T-helper 2 cell (primary cell): ENCODE results near the gene PCBP3.
A peak's percentile ranks its signal among the peaks of the same experiment; 100 is the strongest.

Source experiments
- DNase-seq, 5 experiments: peaks; one replicate each; pipeline versions ENCODE4 v3.0.0 to v3.0.0-alpha.2; 2012 to 2022

PCBP3 gene

DNA sequence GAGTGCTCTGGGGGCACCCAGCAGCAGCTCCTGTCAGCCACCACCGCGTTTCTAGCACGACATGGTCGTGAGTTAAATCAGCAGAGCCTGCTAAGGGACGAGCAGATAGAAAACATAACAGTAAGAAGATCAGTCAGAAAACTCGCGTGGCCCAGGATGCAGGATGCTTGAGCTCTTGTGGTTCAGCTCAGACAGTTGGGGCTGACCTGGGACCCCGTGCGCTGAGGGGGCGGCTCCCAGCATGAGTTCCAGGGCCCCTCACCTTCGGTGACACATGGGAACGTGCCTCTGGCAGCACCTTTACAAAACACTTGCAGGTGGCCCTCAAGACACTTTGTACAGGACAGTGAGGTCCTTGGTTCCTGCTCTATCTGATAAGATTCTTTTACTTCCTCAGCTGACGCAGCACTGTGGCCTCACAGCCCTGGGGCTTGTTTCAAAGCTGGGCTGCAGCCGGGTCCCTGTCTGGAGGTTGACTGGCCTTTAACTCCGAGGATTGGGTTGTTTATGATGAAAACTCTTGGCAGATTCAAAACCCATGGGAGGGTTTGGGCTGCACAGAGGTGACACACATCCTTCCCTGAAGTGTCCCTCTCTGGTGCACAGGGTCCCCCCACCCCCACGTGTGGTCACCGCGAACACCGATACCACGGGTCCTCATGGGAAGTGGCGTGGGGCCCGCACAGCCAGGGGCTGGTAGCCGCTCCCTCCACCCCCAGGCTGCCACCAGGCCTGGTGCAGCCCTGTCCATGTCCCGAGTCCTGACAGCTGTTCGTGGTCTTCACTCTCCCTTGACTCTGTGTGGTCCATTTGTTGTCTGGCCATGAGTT lies 272.7 kb downstream of the PCBP3 start:
- DNase-seq, result no peak

DNA sequence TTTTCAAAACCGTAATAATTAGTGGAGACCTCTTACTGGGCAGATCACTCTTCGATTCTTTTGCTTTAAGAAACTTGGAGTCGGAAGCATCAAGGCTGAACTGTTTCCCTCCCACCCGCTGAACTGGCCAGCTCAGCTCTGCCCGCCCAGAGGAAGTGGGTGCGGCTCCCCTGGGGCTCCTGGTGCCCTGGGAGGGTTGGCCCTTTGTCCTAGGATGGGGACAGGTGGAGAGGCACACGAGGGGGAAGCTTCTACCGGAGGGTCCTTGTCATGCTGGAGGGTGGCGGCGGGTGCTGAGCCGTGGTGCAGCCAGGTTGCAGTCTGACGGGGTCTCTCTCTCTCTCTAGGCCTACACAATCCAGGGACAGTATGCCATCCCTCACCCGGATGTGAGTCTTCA lies 273.7 kb downstream of the PCBP3 start:
- no peak for DNase-seq

DNA sequence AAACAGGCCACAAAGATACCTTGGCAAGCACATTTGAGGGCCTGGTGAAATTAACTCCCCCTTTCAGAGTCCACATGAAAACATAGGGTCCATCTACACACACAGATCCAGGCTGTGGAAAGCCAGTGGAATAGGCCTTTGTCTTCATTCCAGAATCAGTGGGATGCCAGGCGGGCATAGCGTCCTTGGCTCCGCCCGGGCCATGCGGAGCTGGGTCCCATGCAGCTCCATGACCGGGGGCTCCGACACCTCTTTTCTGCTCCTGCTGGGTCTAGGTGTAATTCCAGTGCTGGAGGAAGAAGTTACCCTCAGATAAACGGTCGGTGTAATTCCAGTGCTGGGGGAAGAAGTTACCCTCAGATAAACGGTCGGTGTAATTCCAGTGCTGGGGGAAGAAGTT lies 274.5 kb downstream of the PCBP3 start:
- no peak for DNase-seq

DNA sequence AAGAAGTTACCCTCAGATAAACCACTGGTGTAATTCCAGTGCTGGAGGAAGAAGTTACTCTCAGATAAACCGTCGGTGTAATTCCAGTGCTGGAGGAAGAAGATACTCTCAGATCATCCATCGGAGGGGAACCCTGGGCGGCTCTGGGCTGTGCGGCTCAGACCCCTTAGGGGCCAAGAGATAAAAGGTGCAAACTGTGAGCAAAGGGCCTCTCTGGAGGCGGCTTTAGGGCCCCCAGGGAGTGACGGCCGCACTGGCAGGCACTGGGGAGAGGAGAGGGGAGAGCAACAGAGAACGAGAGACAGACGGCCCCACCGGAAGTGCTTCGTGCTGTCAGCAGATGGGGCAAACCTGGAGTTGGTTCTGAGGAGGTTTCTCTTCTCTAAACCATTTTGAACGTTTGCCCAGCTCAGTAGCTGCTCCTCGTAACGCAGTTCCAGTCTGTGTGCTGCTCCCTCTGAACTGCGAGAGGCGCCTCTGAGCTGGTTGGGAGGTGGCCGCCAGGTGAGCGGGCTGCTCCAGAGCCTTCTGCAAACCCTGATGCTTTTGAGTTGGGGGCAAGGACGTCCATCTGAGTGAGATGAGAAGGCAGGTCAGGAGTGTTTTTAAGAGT lies 275.4 kb downstream of the PCBP3 start:
- DNase-seq, result no peak

DNA sequence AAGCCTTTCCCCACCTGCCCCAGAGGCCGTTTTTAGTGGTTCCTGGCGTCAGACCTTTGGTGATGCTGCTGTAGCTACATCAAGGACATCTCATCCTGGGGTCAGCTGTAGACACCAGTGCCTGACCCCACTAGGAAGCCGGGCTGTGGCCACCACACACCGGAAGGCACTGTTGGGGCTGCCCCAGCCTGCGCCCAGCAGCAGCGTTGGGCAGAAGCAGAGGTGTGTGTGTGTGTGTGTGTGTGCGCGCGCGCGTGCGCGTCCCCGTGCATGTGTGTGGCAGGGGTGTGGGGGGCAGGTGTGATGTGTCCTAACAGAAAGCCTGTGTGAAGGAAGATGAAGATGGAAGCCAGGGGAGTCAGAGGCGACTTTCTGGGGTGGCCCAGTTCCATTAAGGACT lies 276.1 kb downstream of the PCBP3 start:
- no peak for DNase-seq

DNA sequence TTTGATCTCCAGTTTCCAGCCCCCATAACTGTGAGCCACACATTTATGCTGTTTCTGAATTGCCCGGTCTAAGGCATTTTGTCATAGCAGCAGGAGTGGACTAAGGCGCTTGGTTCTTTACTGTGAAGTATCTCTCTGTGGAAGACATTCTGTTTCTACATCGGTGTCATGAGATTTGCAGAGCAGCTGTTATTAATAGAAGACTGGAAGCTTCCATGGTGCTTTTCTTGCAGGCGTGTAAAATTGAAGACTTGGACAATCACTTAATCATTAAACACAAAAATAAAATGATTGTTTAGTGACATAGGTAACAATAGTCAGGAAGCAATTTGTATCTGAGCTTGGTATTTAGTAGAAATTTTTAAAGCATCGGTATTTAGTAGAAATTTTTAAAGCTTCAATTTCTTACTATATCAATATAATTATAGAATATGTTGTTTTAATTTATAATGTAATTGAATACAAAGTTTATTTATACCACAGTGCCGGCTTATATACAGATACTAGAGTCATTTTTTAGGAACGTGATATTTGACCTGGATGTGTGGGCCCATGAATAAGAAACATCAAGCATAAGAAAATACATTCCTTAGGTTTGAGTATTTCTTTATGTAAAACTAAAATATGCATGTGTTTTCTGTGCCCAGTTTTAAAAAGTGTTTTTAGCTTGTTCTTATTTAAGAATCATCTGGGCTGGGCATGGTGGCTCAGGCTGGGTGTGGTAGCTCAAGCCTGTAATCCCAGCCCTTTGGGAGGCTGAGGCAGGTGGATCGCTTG lies 277.5 kb downstream of the PCBP3 start:
- DNase-seq, result no peak

DNA sequence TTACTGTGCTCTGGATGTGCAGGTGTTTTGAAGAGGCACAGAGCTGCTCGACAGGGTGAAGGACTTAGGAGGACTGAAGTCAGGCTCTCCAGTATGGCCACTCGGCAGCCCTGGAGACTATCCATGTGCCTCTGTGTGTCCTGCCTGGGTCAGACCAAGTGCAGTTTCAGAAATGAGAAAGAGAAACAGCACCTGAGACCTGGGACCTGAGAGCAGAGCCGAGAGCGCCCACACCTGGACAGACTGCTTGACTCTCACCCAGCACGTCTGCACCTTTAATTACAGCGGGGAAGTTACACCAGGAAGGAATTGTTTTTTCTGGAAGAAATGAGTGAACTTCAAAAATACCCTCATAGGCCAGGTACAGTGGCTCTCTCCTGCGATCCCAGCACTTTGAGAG lies 278.4 kb downstream of the PCBP3 start:
- no peak for DNase-seq

DNA sequence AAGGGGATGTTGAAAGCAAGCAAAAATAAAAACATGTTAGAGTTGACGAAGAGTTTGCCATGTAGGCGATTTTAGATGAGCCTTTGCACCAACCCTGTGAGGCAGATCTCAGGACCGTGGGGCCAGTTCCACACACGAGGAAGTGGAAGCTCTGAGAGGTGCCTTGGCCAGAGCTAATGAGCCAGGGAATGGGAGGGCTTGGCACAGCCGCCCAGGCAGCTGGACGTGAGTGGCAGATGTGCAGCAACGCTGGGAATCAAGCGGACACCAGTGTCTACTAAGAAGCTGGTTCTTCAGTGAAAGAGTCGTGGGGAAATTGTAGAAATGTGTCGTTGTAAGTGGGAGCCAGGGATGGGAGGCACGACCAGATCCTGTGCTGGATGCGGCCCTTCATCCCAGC lies 279.1 kb downstream of the PCBP3 start:
- DNase-seq, result no peak

DNA sequence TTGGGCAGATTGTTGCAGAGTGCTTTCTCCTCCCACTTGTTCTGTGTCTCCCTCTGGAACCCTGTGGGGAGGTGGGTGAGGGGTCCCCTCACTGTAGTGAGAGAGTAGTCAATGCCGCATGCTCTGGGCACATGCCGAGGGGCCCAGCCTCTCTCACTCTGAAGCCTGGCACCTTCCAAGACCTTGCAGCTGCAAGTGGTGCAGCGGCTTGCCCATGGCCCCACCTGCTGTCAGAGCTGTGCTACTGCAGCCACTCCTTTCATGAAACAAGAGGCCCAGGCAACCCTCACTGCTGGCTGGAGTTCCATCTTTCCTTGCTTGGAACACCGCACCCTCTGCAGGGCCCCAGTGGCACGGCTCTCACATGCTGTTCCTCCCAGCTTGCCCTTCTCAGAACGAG lies 279.6 kb downstream of the PCBP3 start:
- peak; percentile 32 to 57 (median 50) for DNase-seq

DNA sequence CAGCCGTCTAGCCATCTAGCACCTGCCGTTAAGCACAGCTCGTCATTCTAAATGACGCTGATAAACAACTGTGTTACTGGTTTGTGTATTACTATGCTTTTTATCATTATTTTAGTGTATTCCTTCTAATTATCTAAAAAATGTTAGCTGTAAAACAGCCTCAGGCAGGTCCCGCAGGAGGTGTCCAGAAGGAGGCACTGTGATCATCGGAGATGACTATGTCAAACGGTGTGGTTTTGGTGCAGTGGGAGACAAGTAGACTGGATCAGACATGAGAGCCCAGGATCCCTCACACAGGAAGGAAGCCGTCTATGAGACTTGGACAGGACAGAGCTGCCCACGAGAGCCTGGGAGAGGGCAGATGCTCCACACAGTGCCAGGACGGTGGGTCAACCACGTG lies 282.8 kb downstream of the PCBP3 start:
- DNase-seq, result no peak

DNA sequence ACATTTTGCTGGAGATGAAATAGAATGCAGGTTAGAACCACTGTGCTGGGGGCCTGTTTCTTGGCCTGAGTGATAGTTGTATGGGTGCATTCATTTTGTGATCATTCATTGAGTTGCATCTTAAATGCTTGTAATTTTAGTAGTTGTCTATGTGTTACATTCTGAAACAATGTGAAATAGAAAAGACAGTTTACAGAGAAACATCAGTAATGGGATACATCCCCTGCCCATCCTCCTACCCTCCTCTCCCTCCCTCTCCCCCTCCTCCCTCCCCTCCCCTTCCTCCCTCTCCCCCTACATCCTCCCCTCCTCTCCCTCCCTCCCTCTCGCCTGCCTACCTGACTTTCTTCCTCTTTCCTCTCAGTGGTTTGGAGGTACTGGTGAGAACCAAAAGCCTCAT lies 283.5 kb downstream of the PCBP3 start:
- DNase-seq, result no peak

DNA sequence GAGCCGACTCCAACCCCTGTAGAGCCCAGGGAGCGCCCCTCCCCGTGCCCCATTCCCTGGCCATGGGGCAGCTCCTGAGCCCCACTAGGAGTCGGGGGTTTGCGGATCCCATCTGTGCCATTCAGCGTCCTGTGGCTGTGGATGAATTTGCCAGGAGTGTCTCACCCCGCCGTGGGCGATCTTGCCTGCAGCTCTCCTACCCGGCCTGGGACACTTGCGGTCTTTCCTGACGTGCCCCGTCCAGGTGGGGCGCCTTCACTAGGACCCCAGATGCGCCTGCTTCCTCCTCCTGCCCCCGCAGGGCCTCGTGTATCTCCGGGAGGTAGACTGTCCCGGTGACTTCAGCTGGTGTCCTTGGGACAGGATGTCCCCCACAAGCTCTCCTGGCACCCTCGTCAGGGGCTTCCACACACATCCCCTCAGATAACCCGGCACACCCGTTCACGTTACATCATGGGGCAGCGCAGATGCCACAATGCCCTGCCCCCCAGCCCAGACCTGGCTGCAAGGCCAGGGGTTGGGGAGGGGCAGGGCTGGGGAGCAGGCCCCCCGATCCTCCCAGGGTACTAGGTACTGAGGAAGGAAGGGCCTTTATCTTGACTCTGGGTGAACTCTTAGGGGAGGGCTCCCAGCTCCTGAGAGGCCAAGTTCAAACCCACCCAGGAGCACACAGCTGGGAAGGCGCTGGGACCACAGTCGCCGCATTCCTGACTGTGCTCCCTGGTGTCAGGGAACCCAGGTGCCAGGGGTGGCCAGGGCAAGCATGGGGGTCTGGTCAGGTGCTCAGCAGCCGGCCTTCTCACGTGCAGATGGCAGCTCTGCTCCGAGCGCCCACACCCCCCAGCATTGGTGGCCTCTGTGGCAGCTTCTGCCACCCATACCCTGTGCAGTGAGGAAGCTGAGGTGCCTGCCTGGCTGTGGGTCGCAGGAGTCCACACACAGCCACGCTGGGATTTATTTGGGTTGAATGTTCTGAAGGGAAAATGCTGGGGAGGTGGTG lies 284.6 kb downstream of the PCBP3 start:
- no peak for DNase-seq

DNA sequence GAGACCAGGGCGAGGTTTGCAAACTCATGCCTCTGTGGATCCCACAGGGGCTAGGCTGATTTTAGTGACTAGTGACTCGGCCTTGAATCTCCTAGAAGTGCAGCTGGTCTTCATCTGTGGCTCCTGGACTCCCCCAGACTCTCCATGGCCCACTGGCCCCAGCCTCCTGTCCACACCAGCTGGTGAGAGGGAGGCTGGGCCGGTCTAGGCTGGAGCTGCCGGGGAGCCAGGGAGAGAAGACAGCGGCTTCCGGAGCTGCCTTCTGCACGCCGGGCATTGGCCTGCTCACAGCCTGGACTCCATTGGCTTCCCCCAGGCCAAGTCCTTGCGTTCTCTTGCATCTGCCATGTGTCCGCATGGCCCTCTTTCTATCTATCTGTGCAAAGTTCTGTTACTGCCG lies 285.9 kb downstream of the PCBP3 start:
- no peak for DNase-seq

DNA sequence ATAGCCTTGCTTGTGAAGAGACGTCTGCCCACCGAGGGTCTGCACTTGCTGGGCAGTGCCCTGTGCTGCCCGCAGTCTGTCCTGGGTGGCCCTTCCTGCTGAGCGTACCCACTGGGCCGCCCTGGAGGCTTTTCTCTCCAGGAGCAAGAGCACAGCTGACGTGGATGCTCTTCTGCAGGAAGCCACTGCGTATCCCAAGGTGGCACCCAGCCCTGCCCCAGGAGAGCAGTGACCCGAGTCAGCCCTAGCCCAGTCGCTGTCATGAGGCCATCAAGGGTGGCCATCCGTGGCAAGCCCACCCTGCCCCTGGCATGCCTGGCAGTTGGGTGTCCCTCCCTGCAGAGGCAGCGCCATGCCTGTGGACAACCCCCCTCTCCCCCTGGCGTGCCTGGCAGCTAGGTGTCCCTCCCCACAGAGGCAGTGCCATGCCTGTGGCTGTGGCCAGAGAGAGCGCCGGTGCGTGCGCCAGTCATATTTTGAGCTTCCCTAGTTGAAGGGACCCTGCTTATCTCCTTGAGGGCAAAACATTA lies 286.8 kb downstream of the PCBP3 start:
- DNase-seq, result no peak

DNA sequence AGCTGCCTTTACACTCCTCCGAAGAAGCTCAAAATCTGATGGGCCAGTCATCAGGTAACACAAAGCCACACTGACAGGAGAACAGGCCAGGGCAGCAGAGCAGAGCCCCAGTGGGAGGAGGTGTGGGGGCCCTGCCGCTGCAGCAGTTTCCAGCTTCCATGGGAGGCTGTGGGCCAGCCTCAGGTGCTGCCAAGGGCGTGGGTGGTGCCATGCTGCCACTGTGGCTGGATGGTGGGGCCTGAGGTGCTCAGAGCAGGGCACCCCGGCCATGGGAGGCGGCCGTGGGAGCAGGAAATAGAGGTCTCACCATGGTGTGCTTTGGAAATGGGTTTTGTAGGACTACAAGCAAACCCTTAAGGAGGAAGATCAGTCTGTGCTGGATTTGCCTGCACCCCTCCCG lies 287.3 kb downstream of the PCBP3 start:
- no peak for DNase-seq

DNA sequence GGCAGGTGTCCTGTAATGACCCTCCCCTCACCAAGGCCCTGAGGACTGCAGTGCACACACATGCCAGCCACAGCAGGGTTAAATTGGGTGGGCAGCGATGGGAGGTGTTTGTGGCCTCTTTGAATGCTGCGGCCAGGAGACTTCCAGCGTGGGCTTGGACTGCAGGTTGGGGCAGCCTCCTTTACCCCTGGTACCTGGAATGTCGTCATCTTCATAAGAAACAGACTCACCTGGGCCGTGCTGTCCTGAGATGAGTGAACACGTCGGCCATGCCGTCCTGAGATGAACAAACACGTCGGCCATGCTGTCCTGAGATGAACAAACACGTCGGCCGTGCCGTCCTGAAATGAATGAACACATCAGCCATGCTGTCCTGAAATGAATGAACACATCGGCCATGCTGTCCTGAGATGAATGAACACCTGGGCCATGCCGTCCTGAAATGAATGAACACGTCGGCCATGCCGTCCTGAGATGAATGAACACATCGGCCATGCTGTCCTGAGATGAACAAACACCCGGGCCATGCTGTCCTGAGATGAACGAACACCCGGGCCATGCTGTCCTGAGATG lies 288.0 kb downstream of the PCBP3 start:
- peak in 1 of 5 experiments; percentile 53 for DNase-seq

DNA sequence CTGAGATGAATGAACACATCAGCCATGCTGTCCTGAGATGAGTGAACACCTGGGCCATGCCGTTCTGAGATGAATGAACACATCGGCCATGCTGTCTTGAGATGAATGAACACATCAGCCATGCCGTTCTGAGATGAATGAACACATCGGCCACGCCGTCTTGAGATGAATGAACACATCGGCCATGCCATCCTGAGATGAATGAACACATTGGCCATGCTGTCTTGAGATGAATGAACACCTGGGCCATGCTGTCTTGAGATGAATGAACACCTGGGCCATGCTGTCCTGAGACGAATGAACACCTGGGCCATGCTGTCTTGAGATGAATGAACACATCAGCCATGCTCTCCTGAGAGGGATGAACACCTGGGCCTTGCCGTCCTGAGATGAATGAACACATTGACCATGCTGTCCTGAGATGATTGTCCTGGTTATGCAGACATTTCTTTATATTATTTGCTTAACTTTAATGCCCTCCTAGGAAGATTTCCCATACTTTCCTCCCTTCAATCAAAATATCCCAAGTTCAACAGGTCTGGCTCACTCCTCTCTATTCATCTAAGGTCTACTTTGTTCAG lies 289.5 kb downstream of the PCBP3 start:
- peak in 1 of 5 experiments; percentile 63 for DNase-seq

DNA sequence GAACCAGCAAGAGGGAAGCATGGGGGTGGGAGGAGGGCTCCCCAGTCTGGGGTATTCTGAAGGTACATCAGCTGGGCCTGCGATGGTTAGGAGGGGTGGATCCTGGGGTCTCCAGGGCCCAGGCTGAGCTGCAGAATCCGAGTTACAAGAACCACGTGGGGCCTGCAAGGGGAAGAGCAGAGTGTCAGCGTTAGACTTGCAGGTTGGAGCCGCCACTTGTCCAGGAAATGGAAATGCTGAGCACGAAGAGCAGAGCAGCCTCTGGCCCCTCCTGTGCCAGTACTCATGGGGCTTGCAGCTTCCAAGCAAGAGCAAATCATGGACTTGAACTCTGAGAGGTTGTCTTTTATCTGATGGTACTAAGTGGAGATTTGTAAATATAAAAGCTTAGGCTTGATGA lies 290.6 kb downstream of the PCBP3 start:
- no peak for DNase-seq

DNA sequence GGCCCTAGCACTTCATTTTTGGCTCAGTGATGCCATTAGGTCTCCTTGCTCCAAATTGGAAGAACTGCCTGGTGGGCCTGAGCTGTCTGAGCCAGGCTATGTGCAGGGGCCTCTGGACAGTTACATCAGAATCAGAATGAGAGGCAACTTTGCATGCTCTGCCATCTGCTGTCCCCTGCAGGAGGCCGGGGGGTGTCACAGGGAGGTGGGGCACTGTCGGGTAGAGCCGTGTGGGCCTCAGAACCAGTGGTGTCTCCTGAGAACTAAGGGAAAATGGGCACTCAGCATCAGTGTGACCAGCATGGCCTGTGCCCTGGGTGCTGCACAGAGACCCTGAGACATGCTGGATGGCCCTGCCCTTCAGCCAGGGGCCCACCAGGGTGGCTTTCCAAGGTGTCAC lies 291.0 kb downstream of the PCBP3 start:
- DNase-seq, result no peak

DNA sequence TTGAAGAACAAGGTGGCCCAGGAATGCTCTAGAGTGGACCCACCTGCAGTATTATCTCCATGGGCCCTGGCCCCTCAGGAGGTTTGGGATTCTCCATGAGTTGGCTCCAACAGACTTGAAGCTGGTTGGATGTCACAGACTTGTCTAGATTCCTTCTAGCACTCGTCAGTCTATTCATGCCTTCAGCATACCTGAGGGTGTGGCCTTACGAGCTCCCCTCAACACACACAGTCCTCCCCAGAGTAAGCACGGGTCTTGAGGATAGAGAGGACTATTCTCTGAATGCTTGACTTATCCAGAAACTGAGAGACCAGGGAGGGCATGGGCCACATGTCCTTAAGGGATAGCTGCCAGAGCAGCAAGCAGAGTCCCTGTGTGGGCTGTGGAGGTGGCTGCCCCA lies 292.1 kb downstream of the PCBP3 start:
- no peak for DNase-seq

DNA sequence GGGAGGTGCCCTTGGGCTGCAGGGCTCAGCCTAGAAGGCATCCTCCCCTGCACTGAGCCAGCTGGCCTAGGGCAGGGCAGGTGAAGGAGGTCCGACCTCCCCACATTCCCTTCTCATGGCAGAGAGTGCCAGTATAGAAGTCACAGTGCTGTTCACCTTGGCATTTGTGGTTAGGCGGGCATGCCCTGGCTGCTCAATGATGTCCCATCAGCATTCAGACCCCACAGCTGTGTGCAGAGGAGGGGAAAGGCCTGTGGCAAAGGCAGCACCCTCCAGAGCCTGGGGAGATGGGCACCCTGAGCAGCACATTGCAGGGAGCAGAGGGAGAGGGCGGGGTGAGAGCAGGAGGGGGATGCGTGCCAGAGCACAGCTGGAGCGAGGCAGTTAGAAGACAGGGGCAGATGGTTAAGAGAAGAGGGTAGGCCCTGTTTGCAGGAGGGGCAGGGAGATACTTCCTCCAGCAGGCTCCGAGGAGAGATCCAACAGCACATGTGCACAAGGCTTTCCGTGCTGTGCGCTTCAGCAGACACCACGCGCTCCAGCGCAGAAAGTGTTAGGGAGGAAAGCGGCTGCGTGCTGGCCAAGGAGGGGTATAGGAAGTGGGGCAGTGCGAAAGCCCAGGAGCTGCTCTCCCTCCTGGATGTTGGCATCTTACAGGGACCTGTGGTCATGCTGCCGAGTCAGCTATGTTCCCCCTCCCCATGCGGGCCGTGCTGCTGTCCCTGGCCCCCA lies 294.4 kb downstream of the PCBP3 start:
- no peak for DNase-seq
